HG03575 (cell line): ENCODE data around the gene COL1A1.

ENCODE experiments used
- ATAC-seq: cut with Tn5 transposase; IDR thresholded peaks from one replicate; pipeline ENCODE4 v1.9.1; 2021; ENCODE audit not compliant: unreplicated experiment, insufficient number of reproducible peaks, low FRiP score; ENCODE audit errors: extremely low read depth

Gene COL1A1

GRCh38 chr17:50149417-50150353 lies 51.7 kb downstream of the COL1A1 start:
- ATAC-seq = no peak

- no peak for ATAC-seq
Measured at GRCh38 chr17:50149091-50149416, 52.4 kb downstream of the COL1A1 start.

GRCh38 chr17:50148226-50149090 lies 53.0 kb downstream of the COL1A1 start:
- ATAC-seq = no peak

GRCh38 chr17:50147841-50148225 lies 53.6 kb downstream of the COL1A1 start:
- no peak for ATAC-seq

GRCh38 chr17:50146927-50147665 lies 54.3 kb downstream of the COL1A1 start:
- ATAC-seq = no peak

- ATAC-seq = no peak
Measured at GRCh38 chr17:50146230-50146926, 55.1 kb downstream of the COL1A1 start.

GRCh38 chr17:50145532-50146229 lies 55.8 kb downstream of the COL1A1 start:
- ATAC-seq = no peak

GRCh38 chr17:50144845-50145531 lies 56.4 kb downstream of the COL1A1 start:
- no peak for ATAC-seq

GRCh38 chr17:50144355-50144754 lies 57.1 kb downstream of the COL1A1 start:
- ATAC-seq = no peak

- ATAC-seq = no peak
Measured at GRCh38 chr17:50143461-50144176, 57.8 kb downstream of the COL1A1 start.

GRCh38 chr17:50141745-50142110 lies 59.7 kb downstream of the COL1A1 start:
- no peak for ATAC-seq

GRCh38 chr17:50141026-50141744 lies 60.2 kb downstream of the COL1A1 start:
- no peak for ATAC-seq

GRCh38 chr17:50139950-50140885 lies 61.2 kb downstream of the COL1A1 start:
- ATAC-seq = no peak

- ATAC-seq = no peak
Measured at GRCh38 chr17:50139185-50139783, 62.1 kb downstream of the COL1A1 start.

GRCh38 chr17:50137042-50137441 lies 64.4 kb downstream of the COL1A1 start:
- ATAC-seq = no peak
